HepG2 (cell line): ENCODE data around the gene BAHCC1. TPM values are rescaled to one million over a fixed set of nuclear protein-coding genes. Genes with fewer than 3 reads are reported as not detected.

ENCODE experiments used
- HNF4A ChIP-seq: sonication (generic); formaldehyde crosslinking; IDR thresholded peaks from 2 replicates; pipeline ENCODE4 v1.4.0; 2020; ENCODE audit warnings: missing genetic modification reagents
- KAT8 ChIP-seq: IDR thresholded peaks from 2 replicates; pipeline ENCODE4 v1.6.1; 2016; ENCODE audit warnings: missing genetic modification reagents, missing compliant biosample characterization
- MEF2D ChIP-seq: sonication (generic); formaldehyde crosslinking; IDR thresholded peaks from 2 replicates; pipeline ENCODE4 v1.5.1; 2020; ENCODE audit warnings: mild to moderate bottlenecking, missing genetic modification reagents
- NFYB ChIP-seq: sonication (generic); formaldehyde crosslinking; IDR thresholded peaks from 2 replicates; pipeline ENCODE4 v1.4.0; 2020; ENCODE audit warnings: missing genetic modification reagents
- NFYC ChIP-seq: IDR thresholded peaks from 2 replicates; pipeline ENCODE4 v1.6.1; 2016; ENCODE audit warnings: missing genetic modification reagents, missing compliant biosample characterization
- NR2F6 ChIP-seq, 2 experiments: IDR thresholded peaks; 2 replicates each; pipeline ENCODE4 v1.6.1; 2016; ENCODE audit warnings: antibody characterized with exemption in 1 of 2, mild to moderate bottlenecking in 1 of 2
- POLR2AphosphoS5 ChIP-seq: IDR thresholded peaks from 2 replicates; pipeline ENCODE4 v1.6.1; 2012; ENCODE audit warnings: low read depth, low read length
- RBM22 ChIP-seq: fragments of 200-400 bp; formaldehyde crosslinking; optimal IDR thresholded peaks from 2 replicates; pipeline ENCODE3; 2017; ENCODE audit warnings: mild to moderate bottlenecking, low read length, moderate library complexity
- RFXAP ChIP-seq: sonication (generic); formaldehyde crosslinking; IDR thresholded peaks from 2 replicates; pipeline ENCODE4 v1.4.0; 2020; ENCODE audit warnings: missing genetic modification reagents, borderline replicate concordance
- RXRA ChIP-seq: sonication (generic); formaldehyde crosslinking; IDR thresholded peaks from 2 replicates; pipeline ENCODE4 v1.5.1; 2020; ENCODE audit warnings: missing genetic modification reagents
- SIN3B ChIP-seq: fragments of 150-350 bp; IDR thresholded peaks from 2 replicates; pipeline ENCODE4 v1.6.1; 2014; ENCODE audit warnings: low read length
- SKI ChIP-seq: fragments of 450-650 bp; IDR thresholded peaks from one replicate; pipeline ENCODE4 v1.6.1; 2018; ENCODE audit warnings: mild to moderate bottlenecking; ENCODE audit not compliant: partially characterized antibody
- SMC3 ChIP-seq: IDR thresholded peaks from 2 replicates; pipeline ENCODE4 v1.6.1; 2011; ENCODE audit warnings: low read length, improper control_type of control experiment
- SRF ChIP-seq: IDR thresholded peaks from 2 replicates; pipeline ENCODE4 v1.6.1; 2011; ENCODE audit warnings: mild to moderate bottlenecking, low read depth, low read length, moderate library complexity
- TP53 ChIP-seq: sonication (generic); formaldehyde crosslinking; conservative IDR thresholded peaks from 2 replicates; pipeline ENCODE4 v1.4.0; 2020; ENCODE audit warnings: missing genetic modification reagents
- XBP1 ChIP-seq: sonication (generic); formaldehyde crosslinking; IDR thresholded peaks from 2 replicates; pipeline ENCODE4 v1.5.0; 2020; ENCODE audit warnings: missing genetic modification reagents
- ZMYM3 ChIP-seq: sonication (generic); formaldehyde crosslinking; IDR thresholded peaks from 2 replicates; pipeline ENCODE4 v1.5.1; 2020; ENCODE audit warnings: mild to moderate bottlenecking, missing genetic modification reagents
- ZNF207 ChIP-seq: fragments of 450-650 bp; IDR thresholded peaks from 2 replicates; pipeline ENCODE4 v1.6.1; 2016; ENCODE audit warnings: antibody characterized with exemption, borderline replicate concordance
- ZNF468 ChIP-seq: sonication (generic); formaldehyde crosslinking; IDR thresholded peaks from 2 replicates; pipeline ENCODE4 v1.8.0; 2022; ENCODE audit warnings: mild to moderate bottlenecking, moderate library complexity, missing genetic modification reagents
- ZNF660 ChIP-seq: sonication (generic); formaldehyde crosslinking; IDR thresholded peaks from 2 replicates; pipeline ENCODE4 v1.5.1; 2020; ENCODE audit warnings: mild to moderate bottlenecking, low read depth, missing genetic modification reagents, borderline replicate concordance
- ZSCAN29 ChIP-seq: sonication (generic); formaldehyde crosslinking; conservative IDR thresholded peaks from 2 replicates; pipeline ENCODE4 v1.4.0; 2020; ENCODE audit warnings: mild to moderate bottlenecking, missing genetic modification reagents
- polyA plus RNA-seq, 8 experiments: library from polyadenylated mRNA; depleted of rRNA in 3 of 8; stranded (reverse) in 7 of 8; unstranded in 1 of 8; fragments of >200 nt; fragmentation: Illumina TruSeq in 4 of 8; extraction: Trizol in 4 of 8; gene quantifications; 2 replicates each; pipeline versions ENCODE4 v1.2.1 to v1.2.3, GENCODE V29; 2011 to 2016; ENCODE audit warnings: low read depth in 4 of 8, missing spikeins in 1 of 8, mixed read lengths in 1 of 8; ENCODE audit not compliant: insufficient read depth in 1 of 8
- total RNA-seq, 5 experiments: library from RNA; depleted of rRNA; stranded (reverse); fragments of >200 nt; fragmentation: Illumina TruSeq; extraction: Trizol; gene quantifications; 2 replicates each; pipeline ENCODE4 v1.2.3, GENCODE V29; 2016; ENCODE audit warnings: low read depth in 1 of 5
- TF ChIP-seq, protein P1 (sequence below): fragments of 450-650 bp; IDR thresholded peaks from 2 replicates; pipeline ENCODE4 v1.6.1; 2016
- TF ChIP-seq, protein P2 (sequence below): sonication (generic); formaldehyde crosslinking; IDR thresholded peaks from 2 replicates; pipeline ENCODE4 v1.5.1; 2020; ENCODE audit warnings: missing genetic modification reagents, mild to moderate bottlenecking, borderline replicate concordance
- TF ChIP-seq, protein P3 (sequence below): sonication (generic); formaldehyde crosslinking; IDR thresholded peaks from 2 replicates; pipeline ENCODE4 v1.4.0; 2020; ENCODE audit warnings: missing genetic modification reagents
- TF ChIP-seq, protein P4 (sequence below): sonication (generic); formaldehyde crosslinking; IDR thresholded peaks from 2 replicates; pipeline ENCODE4 v1.4.0; 2020; ENCODE audit warnings: missing genetic modification reagents, borderline replicate concordance

BAHCC1 gene
- total and polyA plus RNA-seq, 2 of the 13 experiments (the other 11 are each of a cell fraction or from before 2014, with no cell fraction given): 1.4 to 1.7 TPM

DNA sequence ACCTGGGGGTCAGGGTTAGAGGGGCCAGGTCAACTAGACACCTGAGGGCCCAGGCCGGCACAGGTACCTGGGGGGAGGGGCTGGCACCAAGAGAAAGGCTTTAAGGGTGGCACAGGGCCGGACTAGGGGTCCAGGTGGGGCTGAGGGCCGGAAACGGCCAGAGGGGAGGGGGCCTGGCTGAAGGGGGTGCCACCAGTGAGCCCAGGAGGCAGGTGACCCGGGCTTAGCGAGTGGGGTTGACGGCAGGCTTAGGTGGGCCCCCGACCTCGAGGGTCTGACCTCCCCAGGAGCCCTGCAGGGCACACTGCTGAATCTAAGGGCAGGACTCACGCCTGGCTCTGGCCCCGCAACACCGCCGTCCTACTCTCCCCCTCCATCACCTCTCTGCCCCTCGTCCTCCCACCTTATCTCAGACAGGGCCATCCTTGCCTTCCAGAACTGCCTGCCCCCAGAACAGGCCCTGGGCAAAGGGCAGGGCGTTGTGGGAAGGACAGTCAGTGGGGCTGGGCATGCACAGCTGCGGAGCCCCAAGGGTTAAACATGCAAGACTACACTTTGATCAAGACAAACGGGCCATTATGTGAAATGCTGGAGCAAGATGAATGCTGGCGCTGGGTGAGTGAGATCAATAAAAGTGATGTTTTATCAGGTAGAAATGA lies 73.0 kb downstream of the BAHCC1 start (continued):
- TF ChIP-seq RFXAP: no peak
- peak; percentile 10 for TF ChIP-seq SKI
- no peak for TF ChIP-seq TP53 (CRISPR knock-in tag)
- TF ChIP-seq, protein P1, sequence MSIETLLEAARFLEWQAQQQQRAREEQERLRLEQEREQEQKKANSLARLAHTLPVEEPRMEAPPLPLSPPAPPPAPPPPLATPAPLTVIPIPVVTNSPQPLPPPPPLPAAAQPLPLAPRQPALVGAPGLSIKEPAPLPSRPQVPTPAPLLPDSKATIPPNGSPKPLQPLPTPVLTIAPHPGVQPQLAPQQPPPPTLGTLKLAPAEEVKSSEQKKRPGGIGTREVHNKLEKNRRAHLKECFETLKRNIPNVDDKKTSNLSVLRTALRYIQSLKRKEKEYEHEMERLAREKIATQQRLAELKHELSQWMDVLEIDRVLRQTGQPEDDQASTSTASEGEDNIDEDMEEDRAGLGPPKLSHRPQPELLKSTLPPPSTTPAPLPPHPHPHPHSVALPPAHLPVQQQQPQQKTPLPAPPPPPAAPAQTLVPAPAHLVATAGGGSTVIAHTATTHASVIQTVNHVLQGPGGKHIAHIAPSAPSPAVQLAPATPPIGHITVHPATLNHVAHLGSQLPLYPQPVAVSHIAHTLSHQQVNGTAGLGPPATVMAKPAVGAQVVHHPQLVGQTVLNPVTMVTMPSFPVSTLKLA: no peak
- TF ChIP-seq, protein P2, sequence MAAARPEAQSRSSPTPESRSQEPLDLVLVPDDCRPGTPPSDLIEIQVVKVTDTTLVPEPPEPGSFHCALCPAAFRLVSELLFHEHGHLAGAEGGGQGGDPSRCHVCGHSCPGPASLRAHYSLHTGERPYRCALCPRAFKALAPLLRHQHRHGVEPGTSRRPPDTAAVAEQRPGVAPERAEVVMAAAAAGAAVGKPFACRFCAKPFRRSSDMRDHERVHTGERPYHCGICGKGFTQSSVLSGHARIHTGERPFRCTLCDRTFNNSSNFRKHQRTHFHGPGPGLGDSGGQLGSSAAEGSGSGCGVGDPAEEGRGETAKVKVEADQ (CRISPR knock-in tag): no peak
- no peak for TF ChIP-seq RBM22
- peak; percentile 31; the same call in 1 of the 2 replicates for TF ChIP-seq ZMYM3 (CRISPR knock-in tag)
- TF ChIP-seq, protein P3, sequence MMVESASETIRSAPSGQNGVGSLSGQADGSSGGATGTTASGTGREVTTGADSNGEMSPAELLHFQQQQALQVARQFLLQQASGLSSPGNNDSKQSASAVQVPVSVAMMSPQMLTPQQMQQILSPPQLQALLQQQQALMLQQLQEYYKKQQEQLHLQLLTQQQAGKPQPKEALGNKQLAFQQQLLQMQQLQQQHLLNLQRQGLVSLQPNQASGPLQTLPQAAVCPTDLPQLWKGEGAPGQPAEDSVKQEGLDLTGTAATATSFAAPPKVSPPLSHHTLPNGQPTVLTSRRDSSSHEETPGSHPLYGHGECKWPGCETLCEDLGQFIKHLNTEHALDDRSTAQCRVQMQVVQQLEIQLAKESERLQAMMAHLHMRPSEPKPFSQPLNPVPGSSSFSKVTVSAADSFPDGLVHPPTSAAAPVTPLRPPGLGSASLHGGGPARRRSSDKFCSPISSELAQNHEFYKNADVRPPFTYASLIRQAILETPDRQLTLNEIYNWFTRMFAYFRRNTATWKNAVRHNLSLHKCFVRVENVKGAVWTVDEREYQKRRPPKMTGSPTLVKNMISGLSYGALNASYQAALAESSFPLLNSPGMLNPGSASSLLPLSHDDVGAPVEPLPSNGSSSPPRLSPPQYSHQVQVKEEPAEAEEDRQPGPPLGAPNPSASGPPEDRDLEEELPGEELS: 0 out of 2 replicates have a peak, but pooled peaks have one; percentile 26
- TF ChIP-seq MEF2D: no peak
- TF ChIP-seq POLR2AphosphoS5: no peak
- TF ChIP-seq KAT8: 0 out of 2 replicates have a peak, but pooled peaks have one; percentile 24
- TF ChIP-seq ZNF660 (CRISPR knock-in tag): 0 out of 2 replicates have a peak, but pooled peaks have one; percentile 34
- no peak for TF ChIP-seq XBP1 (CRISPR knock-in tag)
- TF ChIP-seq NR2F6 (IDR thresholded peaks at IDR 0.05): 0 out of 2 replicates have a peak, but pooled peaks have one; percentile 30
- peak; percentile 27; the same call in 1 of the 2 replicates for TF ChIP-seq NR2F6 (CRISPR knock-in tag; IDR thresholded peaks at IDR 0.05)
- TF ChIP-seq ZSCAN29 (CRISPR knock-in tag): 0 out of 2 replicates have a peak, but pooled peaks have one; percentile 2
- TF ChIP-seq SMC3: no peak
- TF ChIP-seq ZNF468 (CRISPR knock-in tag): no peak
- no peak for TF ChIP-seq SRF
- TF ChIP-seq NFYB: no peak
- no peak for TF ChIP-seq ZNF207
- TF ChIP-seq, protein P4, sequence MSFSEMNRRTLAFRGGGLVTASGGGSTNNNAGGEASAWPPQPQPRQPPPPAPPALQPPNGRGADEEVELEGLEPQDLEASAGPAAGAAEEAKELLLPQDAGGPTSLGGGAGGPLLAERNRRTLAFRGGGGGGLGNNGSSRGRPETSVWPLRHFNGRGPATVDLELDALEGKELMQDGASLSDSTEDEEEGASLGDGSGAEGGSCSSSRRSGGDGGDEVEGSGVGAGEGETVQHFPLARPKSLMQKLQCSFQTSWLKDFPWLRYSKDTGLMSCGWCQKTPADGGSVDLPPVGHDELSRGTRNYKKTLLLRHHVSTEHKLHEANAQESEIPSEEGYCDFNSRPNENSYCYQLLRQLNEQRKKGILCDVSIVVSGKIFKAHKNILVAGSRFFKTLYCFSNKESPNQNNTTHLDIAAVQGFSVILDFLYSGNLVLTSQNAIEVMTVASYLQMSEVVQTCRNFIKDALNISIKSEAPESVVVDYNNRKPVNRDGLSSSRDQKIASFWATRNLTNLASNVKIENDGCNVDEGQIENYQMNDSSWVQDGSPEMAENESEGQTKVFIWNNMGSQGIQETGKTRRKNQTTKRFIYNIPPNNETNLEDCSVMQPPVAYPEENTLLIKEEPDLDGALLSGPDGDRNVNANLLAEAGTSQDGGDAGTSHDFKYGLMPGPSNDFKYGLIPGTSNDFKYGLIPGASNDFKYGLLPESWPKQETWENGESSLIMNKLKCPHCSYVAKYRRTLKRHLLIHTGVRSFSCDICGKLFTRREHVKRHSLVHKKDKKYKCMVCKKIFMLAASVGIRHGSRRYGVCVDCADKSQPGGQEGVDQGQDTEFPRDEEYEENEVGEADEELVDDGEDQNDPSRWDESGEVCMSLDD: no peak
- peak; percentile 63 for TF ChIP-seq HNF4A (CRISPR knock-in tag)
- no peak for TF ChIP-seq NFYC (CRISPR knock-in tag)
- peak; percentile 44 for TF ChIP-seq RXRA (CRISPR knock-in tag)
- TF ChIP-seq SIN3B: no peak
